CD4-positive, alpha-beta T cell treated with Interleukin-17A for 1 hour (primary cell): Measurements from ENCODE around the gene SNN.
A peak's percentile ranks its signal among the peaks of the same experiment; 100 is the strongest.

Experiments
- DNase-seq: peaks from one replicate; pipeline ENCODE4 v3.0.0-alpha.2; 2020

The SNN gene

DNA sequence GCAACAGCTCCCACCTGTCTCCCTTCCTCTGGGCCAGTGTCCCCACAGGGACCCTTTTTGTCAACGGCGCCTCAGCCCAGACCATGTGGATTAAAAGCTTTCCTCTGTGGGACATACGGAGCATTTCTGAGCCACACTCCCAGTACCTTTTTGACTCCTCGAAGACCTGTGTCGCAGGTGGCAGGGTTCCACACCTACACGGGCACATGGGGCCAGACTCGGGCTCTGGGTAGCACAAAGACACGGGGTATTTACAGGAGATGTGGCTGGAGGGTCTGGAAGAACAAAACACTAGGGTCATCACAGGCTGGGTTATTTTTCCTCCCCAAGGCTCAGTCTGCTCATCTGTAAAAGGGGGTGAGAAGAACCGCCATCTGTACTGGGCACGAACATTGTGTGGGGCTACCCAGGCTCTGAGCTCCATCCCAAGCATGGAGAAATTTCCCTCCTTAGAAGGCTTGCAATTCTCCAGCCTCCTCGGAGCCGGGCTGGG is 32.5 kb upstream of the SNN start:
- no peak for DNase-seq

DNA sequence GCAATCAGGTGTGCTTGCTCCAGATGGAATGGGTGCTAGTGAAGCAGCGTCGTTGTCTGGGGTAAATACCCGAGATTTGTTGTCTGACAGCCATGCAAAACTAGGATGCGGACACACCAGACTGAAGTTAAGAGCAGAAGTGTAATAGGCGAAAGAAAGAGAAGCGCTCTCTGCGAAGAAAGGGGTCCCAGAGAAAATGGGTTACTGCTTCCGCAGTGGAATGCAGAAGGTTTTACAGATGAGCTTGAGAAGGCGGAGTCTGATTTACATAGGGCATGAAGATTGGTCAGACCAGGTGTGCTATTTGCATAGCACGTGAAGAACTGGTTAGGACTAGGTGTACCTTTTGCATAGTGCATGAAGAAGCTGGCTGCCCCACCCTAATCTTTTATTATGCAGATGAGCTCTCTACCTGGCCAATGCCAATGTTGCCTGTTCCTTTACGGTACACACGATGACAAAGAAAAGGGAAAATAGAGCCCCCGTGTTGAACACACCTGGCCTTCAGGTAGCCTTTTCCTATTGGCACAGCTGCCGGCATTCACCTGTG is 32.0 kb upstream of the SNN start:
- DNase-seq: peak; percentile 28

DNA sequence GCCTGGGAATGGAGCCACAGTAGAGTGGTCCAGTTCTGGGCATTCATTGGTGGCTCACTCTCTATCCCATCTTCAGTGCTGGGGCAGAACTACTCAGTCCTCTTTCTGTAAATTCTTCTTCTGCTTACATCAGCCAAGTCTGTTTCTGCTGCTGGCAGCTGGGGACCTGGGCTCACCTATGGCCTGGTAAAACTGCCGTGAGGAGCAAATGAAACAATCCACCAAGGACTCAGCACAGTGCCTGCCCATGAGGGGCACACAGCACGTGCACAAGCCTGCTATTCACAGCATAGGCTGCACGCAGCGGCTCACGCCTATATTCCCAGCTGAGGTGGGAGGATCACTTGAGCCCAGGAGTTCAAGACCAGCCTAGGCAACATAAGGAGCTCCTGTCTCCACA is 30.9 kb upstream of the SNN start:
- no peak for DNase-seq

DNA sequence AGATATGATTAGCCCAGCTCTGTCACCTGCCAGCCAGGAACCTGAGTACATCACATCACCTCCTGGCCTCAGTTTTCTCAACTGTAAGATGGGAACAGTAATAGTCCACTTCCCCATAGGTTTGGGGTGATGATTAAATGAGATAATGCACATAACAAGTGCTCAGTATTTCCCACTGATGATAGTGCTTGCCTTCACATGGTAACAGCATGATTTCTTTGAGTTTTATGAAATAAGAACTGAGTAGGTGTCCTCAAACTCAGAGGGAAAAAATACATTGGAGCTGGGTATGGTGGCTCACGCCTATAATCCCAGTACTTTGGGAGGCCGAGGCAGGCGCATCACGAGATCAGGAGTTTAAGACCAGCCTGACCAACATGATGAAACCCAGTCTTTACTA is 30.1 kb upstream of the SNN start:
- DNase-seq: no peak

DNA sequence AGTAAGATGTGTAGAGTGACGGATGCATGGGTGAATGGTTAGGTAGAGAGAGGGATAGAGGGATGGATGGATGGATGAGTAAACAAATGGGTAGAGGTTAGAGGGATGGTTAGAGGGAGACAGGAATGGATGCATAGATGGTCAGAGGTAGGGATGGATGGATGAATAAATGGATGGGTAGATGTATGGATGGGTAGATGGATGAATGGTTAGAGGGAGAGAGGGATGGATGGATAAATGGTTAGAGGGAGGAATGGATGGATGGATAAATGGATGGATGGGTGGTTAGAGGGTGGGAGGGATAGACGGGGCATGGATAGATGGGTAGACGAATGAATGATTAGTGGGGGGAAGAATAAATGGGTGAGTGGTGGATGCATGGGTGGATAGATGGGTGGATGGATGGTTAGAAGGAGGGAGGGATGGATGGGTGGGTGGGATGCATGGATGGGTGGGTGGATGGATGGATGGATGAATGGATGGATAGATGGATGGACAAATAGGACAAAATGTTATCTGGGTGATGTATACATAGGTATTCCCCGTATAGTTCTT is 29.2 kb upstream of the SNN start:
- DNase-seq: no peak

DNA sequence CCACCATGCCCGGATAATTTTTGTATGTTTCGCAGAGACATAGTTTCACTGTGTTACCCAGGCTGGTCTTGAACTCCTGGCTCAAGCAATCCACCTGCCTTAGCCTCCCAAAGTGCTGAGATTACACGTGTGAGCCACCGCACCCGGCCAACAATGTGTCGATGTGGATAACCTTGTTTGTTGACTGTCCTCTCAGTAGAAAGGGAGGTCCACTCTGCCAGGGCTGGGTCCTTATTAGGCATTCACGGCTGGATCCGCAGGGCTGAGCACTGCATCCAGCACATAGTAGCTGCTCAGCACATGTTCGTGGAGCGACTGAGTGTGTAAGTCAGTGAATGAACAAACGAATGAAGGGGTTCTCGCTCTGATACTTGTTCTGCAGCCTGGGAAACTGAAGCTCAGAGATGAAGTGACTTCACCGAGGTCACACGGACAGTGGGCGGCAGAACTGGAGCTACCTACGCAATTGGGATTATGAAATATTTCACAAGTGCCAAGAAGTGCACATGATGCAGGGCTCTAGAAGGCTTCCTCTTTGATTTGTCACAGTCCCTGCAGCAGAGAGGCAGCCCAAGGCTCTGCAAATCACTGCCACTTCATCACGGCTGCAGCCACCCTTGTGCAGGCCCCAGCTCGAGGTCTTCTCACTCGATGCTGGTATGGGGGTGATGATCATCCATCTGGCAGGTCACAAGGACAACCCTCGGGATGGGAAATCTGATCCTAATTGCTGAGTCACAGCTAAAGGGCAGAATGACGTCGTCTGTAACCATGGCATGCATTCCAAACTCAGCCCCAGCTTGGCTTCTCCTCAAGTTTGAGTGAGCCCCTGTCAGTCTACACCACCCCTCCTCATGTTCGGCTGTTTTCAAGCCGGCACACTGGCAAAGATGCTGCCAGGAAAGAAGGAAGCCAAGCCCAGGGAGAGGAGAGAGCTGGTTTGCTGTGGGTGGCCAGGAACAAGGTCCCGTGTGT is 28.0 kb upstream of the SNN start:
- DNase-seq: peak; percentile 36

DNA sequence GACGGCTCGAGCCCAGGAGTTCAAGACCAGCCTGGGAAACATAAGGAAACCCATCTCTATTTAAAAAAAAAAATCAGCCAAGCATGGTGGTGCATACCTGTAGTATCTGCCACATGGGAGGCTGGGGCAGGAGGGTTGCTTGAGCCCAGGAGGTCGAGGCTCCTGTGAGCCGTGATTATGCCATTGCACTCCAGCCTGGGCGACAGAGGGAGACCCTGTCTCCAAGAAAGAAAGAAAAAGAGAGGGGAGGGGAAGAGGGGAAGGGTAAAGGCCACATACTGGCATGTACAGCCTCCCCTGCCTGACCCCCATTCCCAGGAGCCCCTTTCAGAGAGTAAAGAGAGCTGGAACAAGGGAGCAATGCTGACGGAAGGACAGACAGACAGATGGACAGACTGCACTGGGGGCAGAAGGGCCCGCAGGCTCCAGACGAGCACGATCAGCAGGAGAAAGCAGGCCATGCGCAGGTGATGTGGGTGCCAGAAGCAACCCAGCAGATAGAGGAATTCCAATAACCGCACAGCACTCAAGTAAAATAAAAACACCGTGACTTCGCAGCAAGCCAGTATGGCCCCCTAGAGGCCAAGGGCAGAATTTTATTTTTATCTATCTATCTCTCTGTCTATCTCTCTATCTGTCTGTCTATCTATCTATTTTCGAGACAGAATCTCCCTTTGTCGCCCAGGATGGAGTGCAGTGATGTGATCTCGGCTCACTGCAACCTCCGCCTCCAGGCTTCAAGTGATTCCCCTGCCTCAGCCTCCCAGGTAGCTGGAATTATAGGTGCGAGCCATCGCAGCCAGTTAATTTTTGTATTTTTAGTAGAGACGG is 27.1 kb upstream of the SNN start:
- DNase-seq: peak; percentile 76

DNA sequence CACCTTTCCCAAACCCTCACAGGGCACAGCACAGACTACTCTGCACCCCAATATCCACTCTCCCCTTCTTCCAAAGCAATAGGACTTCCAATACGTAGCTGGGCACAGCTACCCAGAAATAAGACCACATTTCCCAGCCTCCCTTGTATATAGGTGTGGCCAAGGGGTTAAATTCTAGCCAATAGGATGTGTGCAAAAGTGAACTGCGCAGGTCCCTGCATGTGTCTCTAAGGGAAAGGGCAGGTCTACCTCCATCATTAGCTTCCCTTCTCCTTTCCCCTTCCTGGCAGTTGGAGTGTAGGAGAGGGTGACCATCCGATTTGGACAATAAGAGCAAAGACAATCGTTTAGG is 25.5 kb upstream of the SNN start:
- no peak for DNase-seq

DNA sequence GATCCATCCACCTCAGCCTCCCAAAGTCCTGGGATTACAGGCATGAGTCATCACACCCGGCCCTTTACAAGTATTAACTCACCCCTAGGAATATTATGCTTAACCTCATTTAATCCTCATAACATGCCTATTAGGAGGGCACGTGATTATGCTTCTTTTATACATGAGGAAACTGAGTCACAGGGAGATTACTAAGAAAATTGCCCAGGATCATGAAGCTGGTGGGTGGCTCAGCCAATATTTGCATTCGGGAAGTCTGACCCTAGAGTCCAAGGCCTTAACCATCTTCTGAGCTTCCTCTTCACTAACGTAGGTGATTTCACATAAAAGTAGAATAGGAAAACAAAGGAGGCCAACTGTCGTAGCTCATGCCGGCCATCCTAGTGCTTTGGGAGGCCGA is 19.0 kb upstream of the SNN start:
- no peak for DNase-seq

DNA sequence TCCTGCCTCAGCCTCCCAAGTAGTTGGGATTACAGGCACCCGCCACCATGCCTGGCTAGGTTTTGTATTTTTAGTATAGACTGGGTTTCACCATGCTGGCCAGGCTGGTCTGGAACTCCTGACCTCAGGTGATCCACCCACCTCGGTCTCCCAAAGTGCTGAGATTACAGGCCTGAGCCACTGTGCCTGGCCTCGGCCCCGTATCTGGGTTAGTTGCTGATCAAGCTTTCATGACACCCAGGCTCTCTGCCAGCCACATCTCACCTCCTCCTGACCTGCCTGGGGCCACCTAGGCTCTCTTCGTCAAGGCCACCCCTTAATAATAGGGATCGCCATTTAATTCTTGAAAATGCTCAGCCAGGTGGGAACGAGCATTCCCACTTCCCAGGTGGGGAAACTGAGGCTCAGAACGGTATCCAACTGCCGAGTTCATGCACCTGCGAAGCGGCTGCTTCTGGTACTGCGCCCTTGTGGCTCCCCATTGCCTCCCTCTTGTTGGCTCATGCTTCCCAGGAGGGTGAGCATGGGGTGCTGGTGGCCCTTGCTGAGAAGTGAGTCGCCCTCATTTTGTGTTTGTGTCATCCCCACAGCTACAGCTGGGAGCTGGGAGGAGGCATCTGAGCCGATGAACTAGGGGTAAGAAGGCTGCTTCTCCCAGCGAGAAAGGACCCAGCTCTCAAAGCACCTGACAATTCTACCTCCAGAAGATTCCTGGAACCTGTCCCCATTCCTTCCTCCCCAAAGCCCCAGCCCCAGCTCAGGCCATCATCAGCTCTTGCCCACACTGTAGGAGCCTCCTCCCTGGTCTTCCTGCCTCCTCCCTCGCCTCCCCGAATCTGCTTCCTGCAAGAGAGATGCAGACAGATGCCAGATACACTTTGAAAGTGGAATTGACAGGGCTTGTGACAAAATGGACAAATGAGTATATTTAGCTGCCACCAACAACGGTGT is 17.3 kb upstream of the SNN start:
- DNase-seq: no peak

DNA sequence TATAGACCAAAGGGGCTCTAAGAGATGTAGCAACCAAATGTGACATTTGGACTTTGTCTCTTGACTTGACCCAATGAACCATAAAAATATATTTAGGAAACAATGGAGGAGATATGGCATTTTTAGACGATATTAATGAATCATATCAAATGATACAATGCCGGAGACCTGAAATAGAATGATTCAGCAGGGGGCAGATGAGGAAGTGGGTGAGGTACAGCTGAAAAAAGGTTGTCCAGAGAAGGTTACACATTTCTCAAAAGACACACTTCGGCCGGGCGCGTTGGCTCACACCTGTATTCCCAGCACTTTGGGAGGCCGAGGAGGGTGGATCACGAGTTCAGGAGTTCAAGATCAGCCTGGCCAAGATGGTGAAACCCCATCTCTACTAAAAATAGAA is 16.5 kb upstream of the SNN start:
- no peak for DNase-seq

DNA sequence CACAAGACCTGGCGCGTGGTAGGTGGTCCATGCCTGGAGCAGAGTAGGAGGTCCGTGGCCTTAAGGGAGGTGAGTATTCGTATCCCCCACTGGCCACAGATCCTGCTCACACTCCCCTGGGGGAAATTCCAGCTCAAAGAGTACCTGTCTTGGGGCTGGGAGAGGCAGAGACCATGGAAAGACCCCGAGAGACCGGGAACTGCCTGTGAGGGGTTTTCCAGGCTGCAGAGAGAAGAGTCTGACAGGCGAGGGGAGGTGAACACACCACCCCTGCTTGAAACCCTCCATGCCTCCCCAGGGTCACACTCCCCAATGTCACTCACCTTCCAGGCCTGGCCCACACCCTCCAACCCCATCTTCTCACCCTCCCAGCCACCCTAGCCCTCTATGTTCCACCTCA is 12.6 kb upstream of the SNN start:
- no peak for DNase-seq

DNA sequence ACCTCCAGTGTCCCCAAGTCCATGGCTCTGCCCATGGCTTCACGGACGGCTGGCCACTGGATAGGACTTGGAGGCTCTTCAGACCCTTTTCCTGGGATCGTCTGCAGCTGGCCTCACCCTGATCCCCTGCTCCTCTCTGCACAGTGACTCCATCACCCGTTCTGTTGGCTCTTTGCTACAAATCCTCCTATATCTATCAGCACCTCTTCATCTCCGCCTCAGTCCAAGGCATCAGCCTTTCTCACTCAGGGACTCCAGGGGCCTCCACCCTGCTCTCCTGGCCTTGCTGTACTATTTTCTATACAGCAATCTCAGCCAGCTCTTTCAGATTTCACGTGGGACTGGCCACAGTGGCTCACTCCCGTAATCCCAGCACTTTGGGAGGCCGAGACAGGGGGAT is 10.7 kb upstream of the SNN start:
- DNase-seq: no peak

DNA sequence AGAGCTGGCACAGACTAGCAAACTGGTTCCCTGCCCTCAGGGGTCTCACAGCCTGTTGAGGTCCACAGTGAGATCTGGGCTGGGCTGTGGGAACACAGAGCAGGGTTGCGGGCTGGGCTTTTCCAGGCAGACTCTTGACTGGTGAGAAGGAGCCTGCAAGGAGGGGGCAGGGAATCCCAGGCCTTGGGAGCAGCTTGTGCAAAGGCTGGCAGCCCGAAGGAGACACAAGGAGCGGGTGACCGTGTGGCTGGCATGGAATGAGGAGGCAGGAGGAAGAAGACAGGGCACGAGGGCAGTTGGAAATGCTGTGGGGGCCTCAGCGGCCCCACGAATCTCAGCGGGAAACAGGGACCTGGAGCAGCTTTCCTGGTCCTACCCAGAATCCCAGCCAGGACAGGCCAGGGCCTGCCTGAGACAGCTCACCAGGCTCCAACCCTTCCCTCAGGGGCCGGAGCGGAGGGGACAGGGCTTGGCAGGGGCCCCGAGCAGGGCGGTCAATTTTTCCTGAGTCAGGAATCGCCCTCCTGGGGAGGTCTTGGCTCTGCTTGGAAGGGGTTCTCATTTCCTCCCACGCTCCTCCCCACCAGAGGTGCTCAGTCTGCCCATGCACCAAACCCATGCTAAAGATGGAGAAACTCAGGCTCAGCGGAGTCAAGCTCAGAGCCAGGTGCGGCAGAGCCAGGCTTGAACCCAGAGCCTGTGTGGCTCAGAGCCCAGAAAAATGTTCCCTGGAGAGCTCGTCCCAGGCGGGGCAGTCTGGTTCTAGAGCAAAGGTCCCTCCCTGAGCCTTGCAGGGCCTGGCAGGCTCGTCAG is 9.2 kb upstream of the SNN start:
- no peak for DNase-seq

DNA sequence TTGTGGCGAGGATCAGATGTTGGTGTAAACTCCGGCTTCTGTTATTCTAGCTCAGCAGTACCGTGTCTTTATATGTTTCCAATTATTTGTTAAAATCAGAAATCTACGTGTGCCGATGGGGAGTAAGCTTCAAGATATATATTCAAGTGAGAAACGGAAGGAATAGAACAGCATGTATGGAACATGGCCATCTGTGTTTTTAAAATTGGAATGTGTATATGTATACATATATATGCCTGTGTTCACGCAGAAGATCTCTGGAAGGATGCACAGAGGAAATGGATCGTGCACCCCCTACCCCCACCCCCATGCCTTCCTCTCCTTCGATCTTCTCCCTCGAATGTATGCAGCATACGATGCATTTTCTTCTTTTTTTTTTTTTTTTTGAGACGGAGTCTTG is 7.7 kb upstream of the SNN start:
- DNase-seq: no peak

DNA sequence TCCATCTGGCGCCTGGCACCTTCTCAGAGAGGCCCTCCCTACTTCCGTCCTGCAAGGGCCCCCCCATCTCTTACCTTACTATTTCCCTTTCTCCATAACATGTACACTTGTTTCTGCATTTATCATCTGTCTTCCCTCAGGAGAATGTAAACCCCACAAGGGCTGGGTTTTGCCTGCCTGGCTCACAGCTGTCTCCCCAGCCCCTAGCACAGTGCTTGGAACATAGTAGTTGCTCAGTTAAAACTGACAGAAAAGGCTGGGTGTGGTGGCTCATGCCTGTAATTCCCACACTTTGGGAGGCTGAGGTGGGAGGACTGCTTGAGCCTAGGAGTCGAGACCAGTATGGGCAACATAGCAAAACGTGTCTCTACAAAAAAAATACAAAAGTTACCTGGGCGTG is 5.7 kb upstream of the SNN start:
- no peak for DNase-seq

DNA sequence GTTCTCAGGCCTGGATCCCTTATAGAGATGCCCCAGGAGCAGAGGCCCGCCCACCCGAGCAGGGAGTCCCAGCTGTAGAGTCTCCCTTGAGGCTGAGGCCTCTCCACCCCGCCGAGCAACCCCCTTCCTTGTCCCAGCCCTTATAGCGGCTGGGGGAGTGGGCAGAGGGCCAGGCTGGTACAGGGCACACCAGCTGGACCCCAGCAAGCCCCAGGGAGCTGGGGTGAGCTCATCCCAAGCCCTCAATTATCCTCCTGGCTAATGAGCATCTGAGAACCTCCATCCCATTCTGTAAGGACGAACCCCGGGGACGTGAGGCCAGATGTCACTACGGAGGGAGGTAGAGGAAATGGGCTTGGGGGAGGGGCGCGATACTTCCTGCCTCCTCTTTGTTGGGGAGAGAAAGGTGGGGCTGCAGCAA is 3.2 kb upstream of the SNN start:
- peak; percentile 40 for DNase-seq

DNA sequence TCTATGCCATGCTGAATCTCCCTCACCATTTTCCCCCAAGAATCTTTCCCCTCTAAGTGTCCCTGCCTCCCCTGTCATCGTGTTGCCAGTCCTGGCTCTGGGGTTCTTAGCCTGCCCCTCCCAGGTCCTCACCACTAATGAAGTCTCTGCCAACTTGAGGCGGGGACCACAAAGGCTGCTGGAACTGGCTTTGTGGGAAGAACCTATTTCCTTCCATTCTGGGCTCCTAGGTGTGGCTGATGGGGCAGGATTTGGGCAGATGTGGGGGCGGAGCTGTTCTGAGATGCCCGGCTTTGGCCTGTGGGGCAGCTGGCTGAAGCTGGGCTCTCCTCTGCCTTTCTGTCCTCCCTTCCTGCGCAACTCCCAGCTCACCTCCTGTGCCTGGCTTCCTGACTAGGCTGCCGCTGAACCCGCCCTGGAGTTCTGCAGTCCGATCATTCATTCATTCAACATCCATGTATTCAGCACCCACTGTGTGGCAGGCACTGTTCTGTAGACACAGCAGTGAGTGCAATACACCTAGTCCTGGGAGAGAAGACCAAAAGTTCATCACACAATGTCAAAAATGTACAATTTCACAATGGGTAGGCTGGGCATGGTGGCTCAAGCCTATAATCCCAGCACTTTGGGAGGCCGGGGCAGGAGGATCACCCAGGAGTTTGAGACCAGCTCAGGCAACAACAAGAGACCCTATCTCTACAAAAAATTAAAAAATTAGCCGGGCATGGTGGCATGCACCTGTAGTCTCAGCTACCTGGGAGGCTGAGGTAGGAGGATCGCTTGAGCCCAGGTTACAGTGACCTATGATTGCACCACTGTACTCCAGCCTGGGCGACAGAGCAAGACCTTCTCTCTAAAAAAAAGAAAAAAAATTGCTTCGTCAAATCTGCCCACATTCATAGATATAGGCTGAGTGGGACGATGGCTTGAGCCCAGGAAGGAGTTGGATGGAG is 1.9 kb upstream of the SNN start:
- DNase-seq: no peak

DNA sequence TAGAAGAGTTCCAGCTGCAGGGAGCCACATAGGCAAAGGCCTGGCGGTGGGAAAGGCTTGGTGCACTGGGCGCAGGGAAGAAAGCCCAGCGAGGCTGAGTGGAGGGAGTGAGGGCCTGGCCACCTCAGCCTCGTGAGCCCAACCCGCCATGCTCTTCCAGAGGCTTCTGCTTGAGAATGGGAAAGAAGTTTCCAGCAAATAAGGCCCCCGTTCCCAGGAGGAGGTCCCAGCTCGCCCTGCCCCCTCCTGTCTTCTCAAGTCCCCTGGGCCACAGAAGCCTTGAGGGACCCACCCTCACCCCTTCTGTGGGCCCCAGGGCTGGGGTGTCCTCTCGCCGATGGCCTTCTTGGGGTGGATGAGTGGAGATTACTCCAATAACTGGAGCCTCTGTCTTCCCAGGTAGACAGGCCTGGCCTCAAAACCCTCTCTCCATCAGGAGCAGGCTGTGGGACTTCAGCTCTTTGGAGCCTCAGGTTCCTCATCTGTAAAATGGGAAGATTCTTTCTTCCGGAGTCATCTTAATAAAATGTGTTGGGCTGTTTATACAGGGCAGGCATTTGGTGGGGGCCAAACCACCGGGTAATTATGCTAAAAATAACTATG is 933 bp upstream of the SNN start:
- DNase-seq: no peak
